ENCODE results near the gene GTF3C5.
"Not testable (repeated sequence)": the region's sequence is repeated elsewhere in the genome, so short reads cannot be mapped to it uniquely, and the experiment has no call there.

Gene GTF3C5

GRCh38 chr9:133094351-133094750 lies 63.6 kb downstream of the GTF3C5 start:
- DNase-seq (ENCODE audit: low spot score): not testable (repeated sequence)

GRCh38 chr9:133094842-133095393 lies 64.1 kb downstream of the GTF3C5 start:
- DNase-seq (ENCODE audit: low spot score): no peak

- DNase-seq (ENCODE audit: low spot score): no peak
Observed at GRCh38 chr9:133098104-133098754, 67.4 kb downstream of the GTF3C5 start.

DNA sequence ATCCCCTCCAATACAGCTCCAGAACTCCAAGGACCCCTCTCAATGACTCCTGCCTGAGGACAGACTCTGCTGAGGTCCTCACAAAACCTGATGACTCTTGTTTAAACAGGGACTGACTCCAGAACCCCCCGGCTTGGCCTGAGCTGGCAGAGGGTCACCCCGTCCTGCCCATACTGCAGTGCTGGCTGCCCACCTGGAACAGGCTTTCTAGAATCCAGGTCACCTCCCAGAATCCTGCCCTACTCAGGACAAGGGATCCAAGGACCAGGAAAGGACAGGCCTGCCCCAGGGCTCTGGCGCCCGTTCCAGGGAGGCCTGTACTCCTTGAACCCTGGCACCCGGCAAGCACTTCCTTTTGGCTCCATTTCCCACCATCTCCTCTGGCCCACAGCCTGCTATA lies 68.1 kb downstream of the GTF3C5 start:
- DNase-seq (ENCODE audit: low spot score): no peak

GRCh38 chr9:133099726-133100505 lies 69.1 kb downstream of the GTF3C5 start:
- no peak for DNase-seq (ENCODE audit: low spot score)

DNA sequence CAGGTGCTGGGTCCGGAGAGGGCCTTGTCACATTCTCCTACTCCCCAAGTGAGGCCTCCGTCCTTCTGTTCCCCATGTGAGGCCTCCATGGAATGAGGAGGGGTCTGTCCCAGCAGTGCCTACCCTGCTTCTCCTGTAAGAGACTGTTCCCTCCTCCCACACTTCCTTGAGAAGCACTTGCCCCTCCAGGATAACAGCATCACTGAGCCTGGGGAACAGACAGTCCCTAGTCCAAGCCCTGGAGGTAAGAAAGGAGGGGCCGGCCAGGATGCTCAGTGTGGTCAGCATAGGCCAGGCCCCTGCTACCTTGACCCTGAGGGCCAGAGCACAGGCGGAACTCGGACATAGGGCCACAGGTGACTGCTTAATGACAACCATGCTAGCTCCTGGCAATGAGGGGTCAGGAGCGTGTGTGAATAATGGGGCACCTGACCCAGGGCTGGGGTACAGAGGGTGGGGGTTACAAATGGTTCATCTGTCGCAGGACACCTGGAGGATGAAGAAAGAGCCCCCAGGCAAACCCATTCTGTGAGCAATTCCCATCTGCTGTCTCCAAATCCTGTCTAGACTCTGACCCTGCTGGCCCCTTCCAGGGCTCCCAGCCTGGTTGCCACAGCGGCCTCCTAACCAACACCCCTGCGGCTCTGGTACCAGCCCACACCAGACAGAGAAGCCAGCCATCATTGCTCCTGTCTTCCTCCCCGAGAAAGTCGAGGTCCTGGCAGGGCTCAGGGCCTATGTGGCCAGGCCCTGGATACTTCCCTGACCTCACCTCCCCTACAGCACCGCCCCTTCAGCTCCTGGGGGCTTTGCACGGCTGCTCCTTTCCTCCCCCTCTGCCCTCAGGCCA lies 69.9 kb downstream of the GTF3C5 start:
- DNase-seq (ENCODE audit: low spot score): no peak

DNA sequence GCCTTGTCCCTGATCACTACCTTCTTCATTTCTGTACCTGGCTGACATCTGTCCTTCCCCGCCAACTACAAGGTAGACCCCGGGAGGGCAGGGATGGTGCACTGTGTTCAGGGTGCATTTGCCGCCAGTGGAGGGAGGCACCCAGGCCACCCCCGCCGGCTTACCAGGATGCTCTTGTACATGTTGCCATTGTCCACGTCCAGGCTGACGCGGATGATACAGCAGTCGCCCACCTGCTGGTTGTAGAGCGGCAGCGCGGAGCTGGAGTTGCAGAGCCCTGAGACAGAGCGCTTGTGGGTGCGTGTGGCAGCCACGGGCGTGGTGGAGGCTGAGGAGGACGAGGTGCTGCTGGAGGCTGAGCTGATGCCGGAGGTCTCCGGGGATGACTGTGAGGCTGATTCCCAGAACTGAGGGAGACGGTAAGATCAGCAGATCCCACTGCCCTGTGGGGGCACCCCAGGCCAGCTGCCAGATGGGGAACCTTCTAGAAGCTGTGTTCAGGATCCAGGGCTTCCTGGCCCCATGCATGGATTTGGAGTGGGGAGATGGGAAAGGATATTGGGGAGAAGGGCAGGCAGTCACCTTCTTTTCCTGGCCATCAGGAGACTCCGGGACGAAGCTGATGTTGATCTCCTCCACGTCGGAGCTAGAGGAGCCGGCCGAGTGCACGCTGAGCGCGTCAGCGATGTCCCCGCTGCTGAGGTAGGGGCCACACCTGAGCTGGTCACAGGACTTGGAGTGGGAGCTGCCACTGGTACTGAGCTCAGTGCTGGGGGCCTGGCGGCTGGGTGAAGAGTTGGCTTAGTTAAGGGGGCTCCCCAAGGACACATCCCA lies 70.8 kb downstream of the GTF3C5 start:
- DNase-seq (ENCODE audit: low spot score): no peak

- no peak for DNase-seq (ENCODE audit: low spot score)
Observed at GRCh38 chr9:133102190-133103021, 71.6 kb downstream of the GTF3C5 start.

DNA sequence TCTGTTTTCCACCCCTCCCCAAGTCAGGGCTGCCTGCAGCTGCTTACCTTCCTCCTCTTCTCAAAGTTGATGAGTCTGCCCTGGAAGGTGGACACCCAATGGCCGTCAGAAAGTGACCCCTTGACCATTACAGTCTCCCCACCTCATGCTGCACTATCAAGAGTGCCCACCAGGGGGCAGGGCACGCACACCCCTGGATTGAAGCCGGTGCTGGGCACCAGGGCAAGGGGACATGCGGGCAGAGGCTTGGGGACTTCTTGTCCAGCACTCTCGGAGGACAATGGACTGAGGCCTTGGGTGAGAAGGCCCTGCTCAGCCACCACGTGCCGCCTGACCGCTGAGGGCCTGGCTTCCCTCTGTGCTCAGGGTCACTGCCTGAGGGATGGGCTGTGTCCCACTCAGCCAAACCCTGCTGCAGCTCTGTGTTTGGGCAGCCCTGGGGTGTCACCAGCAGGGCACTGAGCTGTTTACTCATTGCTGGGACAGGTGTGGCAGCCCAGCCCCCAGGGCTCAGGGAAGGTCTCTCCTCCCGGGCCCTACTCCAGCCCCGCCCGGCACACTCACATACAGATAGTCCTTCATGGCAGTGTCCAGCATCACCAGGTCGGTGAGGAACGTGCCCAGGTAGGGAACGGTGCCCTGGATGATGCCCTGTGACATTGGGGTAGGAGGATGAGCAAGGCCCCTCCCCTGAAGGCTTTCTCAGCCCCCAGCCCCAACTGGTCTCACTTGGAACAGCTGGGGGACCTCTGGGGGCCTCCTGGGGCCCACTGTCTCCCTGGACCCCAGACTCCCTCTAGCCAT lies 72.6 kb downstream of the GTF3C5 start:
- DNase-seq (ENCODE audit: low spot score): peak; percentile 77

- no peak for DNase-seq (ENCODE audit: low spot score)
Observed at GRCh38 chr9:133103987-133104505, 73.2 kb downstream of the GTF3C5 start.

- DNase-seq (ENCODE audit: low spot score): no peak
Observed at GRCh38 chr9:133104718-133105460, 74.1 kb downstream of the GTF3C5 start.

DNA sequence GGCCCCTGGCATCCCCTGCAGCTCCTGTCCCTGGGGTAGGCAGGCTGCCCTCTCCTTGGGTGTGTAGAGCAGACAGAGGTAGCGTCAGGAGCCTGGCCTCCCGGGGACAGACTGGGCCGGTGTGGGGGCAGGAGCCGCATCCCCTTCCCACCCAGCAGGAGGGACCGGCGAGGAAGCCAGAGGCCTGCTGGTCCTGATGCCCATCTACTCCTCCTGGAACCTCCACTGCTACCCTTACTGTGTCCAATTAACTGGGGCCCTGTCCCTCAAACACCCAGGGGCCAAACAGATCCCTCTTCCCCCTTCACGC lies 74.6 kb downstream of the GTF3C5 start:
- no peak for DNase-seq (ENCODE audit: low spot score)

GRCh38 chr9:133106511-133107244 lies 75.9 kb downstream of the GTF3C5 start:
- no peak for DNase-seq (ENCODE audit: low spot score)

DNA sequence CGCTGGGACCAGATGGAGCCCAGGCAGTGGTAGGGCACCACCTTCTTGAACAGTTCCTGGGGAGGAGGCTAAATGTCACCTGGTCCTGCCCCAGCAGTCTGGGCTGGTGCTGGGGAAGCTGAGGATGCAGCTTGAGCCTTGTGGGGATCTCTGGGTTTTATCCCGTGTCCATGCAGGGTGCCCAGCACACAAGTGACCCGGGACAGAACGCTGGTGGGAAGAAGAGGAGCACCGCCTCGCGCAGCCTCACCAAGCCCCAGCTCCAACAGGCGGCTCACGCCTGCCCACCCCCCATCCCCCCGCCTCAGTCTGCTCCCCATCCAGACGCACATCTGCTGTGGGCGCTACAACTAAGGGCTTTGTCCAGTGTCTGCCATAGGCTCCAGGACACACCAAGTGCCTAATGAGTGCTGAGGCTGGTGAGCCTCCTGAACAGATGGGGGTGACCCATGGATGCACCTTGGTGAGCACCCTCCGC lies 76.5 kb downstream of the GTF3C5 start:
- DNase-seq (ENCODE audit: low spot score): no peak
